ENCODE measurements around the gene XBP1.

- TF ChIP-seq POLR2AphosphoS5 (IDR thresholded peaks at IDR 0.05; ENCODE audit: insufficient read depth, low read depth, low read length) (no peak), CTCF (IDR thresholded peaks at IDR 0.05; ENCODE audit: extremely low read depth in 1 of 2, insufficient read depth in 1 of 2, low read depth in 1 of 2, low read length in 2 of 2) (no peak)
Observed at GRCh38 chr22:28815111-28815510, 14.7 kb upstream of the XBP1 start.

Measured in endothelial cell of umbilical vein (primary cell).